Astrocyte (in vitro differentiated cells and primary cell): ENCODE results near the gene KCNIP2. TPM values are rescaled to one million over a fixed set of nuclear protein-coding genes. Genes with fewer than 3 reads are reported as not detected.

Experiments used
- DNase-seq: peaks from one replicate; pipeline ENCODE4 v3.0.0-alpha.2; 2010; ENCODE audit warnings: low read depth
- FAIRE-seq: peaks from 2 replicates; lab custom pipeline; 2011; peaks lifted over from hg19 to GRCh38; lab: Jason Lieb, UNC
- H2AFZ ChIP-seq: 2 replicates; pipeline ENCODE4 v1.6.0; 2012; ENCODE audit warnings: low read depth, low read length, inconsistent platforms
- H3K27ac ChIP-seq: 2 replicates; pipeline ENCODE4 v1.5.1; 2011; ENCODE audit warnings: low read depth, low read length, inconsistent platforms
- H3K27me3 ChIP-seq: 2 replicates; pipeline ENCODE4 v1.6.0; 2011; ENCODE audit warnings: low read length, inconsistent platforms; ENCODE audit not compliant: insufficient read depth
- H3K36me3 ChIP-seq: 2 replicates; pipeline ENCODE4 v1.5.1; 2011; ENCODE audit warnings: low read length, inconsistent platforms; ENCODE audit not compliant: insufficient read depth
- H3K4me1 ChIP-seq: 2 replicates; pipeline ENCODE4 v1.5.1; 2011; ENCODE audit warnings: low read length, inconsistent platforms; ENCODE audit not compliant: insufficient read depth
- H3K4me2 ChIP-seq: 2 replicates; pipeline ENCODE4 v1.6.0; 2012; ENCODE audit warnings: low read length, inconsistent platforms
- H3K4me3 ChIP-seq: 2 replicates; pipeline ENCODE4 v1.5.1; 2011; ENCODE audit warnings: low read depth, mild to moderate bottlenecking, low read length, inconsistent platforms; ENCODE audit not compliant: insufficient read depth
- H3K79me2 ChIP-seq: 2 replicates; pipeline ENCODE4 v1.6.0; 2012; ENCODE audit warnings: mild to moderate bottlenecking, low read length, inconsistent platforms; ENCODE audit not compliant: insufficient read depth
- H3K9ac ChIP-seq: 2 replicates; pipeline ENCODE4 v1.6.0; 2012; ENCODE audit warnings: mild to moderate bottlenecking, low read length, inconsistent platforms
- H3K9me3 ChIP-seq: 2 replicates; pipeline ENCODE4 v1.5.1; 2012; ENCODE audit warnings: low read depth, mild to moderate bottlenecking, low read length, inconsistent platforms; ENCODE audit not compliant: insufficient read depth
- H4K20me1 ChIP-seq: 2 replicates; pipeline ENCODE4 v1.6.0; 2012; ENCODE audit warnings: low read length, inconsistent platforms; ENCODE audit not compliant: insufficient read depth
- H3K27ac Mint-ChIP-seq: one replicate; pipeline ENCODE4 v1.8.0; 2021; ENCODE audit warnings: mild to moderate bottlenecking, mixed read lengths; ENCODE audit not compliant: unreplicated experiment
- H3K27me3 Mint-ChIP-seq: one replicate; pipeline ENCODE4 v1.8.0; 2021; ENCODE audit warnings: low read depth, mixed read lengths; ENCODE audit not compliant: unreplicated experiment
- H3K36me3 Mint-ChIP-seq: one replicate; pipeline ENCODE4 v1.8.0; 2021; ENCODE audit warnings: low read depth, mixed read lengths; ENCODE audit not compliant: unreplicated experiment
- H3K4me1 Mint-ChIP-seq: one replicate; pipeline ENCODE4 v1.8.0; 2021; ENCODE audit warnings: low read depth, mixed read lengths; ENCODE audit not compliant: unreplicated experiment
- H3K4me3 Mint-ChIP-seq: one replicate; pipeline ENCODE4 v1.8.0; 2021; ENCODE audit warnings: mild to moderate bottlenecking, moderate library complexity, mixed read lengths; ENCODE audit not compliant: unreplicated experiment
- H3K9me3 Mint-ChIP-seq: one replicate; pipeline ENCODE4 v1.8.0; 2021; ENCODE audit warnings: mild to moderate bottlenecking, mixed read lengths; ENCODE audit not compliant: unreplicated experiment
- CTCF ChIP-seq: IDR thresholded peaks from 2 replicates; pipeline ENCODE4 v1.5.1; 2011; ENCODE audit warnings: low read depth, mild to moderate bottlenecking, inconsistent platforms, low read length, moderate library complexity; ENCODE audit not compliant: insufficient read depth
- EZH2 ChIP-seq: IDR thresholded peaks from 2 replicates; pipeline ENCODE4 v1.6.1; 2012; ENCODE audit warnings: mild to moderate bottlenecking, low read length, inconsistent platforms; ENCODE audit not compliant: insufficient read depth
- total RNA-seq: library from RNA; stranded (reverse); gene quantifications from 2 replicates; pipeline ENCODE4 v1.2.1, GENCODE V29; 2021

KCNIP2 gene
- total RNA-seq, 1 donor from 2014 or later, result 2.5 TPM

GRCh38 chr10:101781655-101781983 is 62.0 kb downstream of the KCNIP2 start:
- H3K27me3 Mint-ChIP-seq, result peaks cover 19% of the 10 kb centered on the region
- H3K27me3 ChIP-seq, result peaks cover 27% of the 10 kb centered on the region
- H3K27ac Mint-ChIP-seq, result no peak overlapping the region
- no peaks in the 10 kb centered on the region for H3K9me3 ChIP-seq
- no peak overlapping the region for H3K4me3 ChIP-seq
- no peak overlapping the region for H3K27ac ChIP-seq
- no peak overlapping the region for H2AFZ ChIP-seq
- no peaks in the 10 kb centered on the region for H3K9me3 Mint-ChIP-seq
- peaks cover 33% of the 10 kb centered on the region for H3K4me1 ChIP-seq
- peak overlapping the region; percentile 96 for H3K4me3 Mint-ChIP-seq
- H3K79me2 ChIP-seq, result peaks cover 19% of the 10 kb centered on the region
- H3K9ac ChIP-seq, result no peak overlapping the region
- H3K36me3 Mint-ChIP-seq, result peaks cover 6% of the 10 kb centered on the region
- FAIRE-seq (no peak), DNase-seq (no peak)
- peaks cover 74% of the 10 kb centered on the region for H4K20me1 ChIP-seq
- peaks cover 21% of the 10 kb centered on the region for H3K36me3 ChIP-seq
- peaks cover 12% of the 10 kb centered on the region for H3K4me1 Mint-ChIP-seq
- H3K4me2 ChIP-seq, result peak overlapping the region; percentile 89
- no peak for TF ChIP-seq CTCF
- no peak for TF ChIP-seq EZH2

- Histone ChIP-seq H2AFZ (no peak overlapping the region), H3K4me2 (peak overlapping the region; percentile 89), H3K36me3 (peaks cover 15% of the 10 kb centered on the region), H3K4me1 (peaks cover 33% of the 10 kb centered on the region), H3K9ac (no peak overlapping the region), H4K20me1 (peaks cover 71% of the 10 kb centered on the region), H3K9me3 (no peaks in the 10 kb centered on the region), H3K27me3 (peaks cover 29% of the 10 kb centered on the region), H3K27ac (no peak overlapping the region), H3K79me2 (peaks cover 16% of the 10 kb centered on the region), H3K4me3 (no peak overlapping the region)
- no peaks in the 10 kb centered on the region for H3K9me3 Mint-ChIP-seq
- no peak for FAIRE-seq
- no peak overlapping the region for H3K27ac Mint-ChIP-seq
- peaks cover 20% of the 10 kb centered on the region for H3K27me3 Mint-ChIP-seq
- H3K4me1 Mint-ChIP-seq, result peaks cover 12% of the 10 kb centered on the region
- peak; percentile 79 for TF ChIP-seq CTCF
- TF ChIP-seq EZH2, result no peak
- H3K36me3 Mint-ChIP-seq, result peaks cover 6% of the 10 kb centered on the region
- H3K4me3 Mint-ChIP-seq, result peak overlapping the region; percentile 96
- no peak for DNase-seq
Measured at GRCh38 chr10:101780818-101781654, 62.6 kb downstream of the KCNIP2 start.

- Mint-ChIP-seq H3K4me1 (peaks cover 12% of the 10 kb centered on the region), H3K4me3 (no peak overlapping the region), H3K27me3 (peaks cover 20% of the 10 kb centered on the region), H3K27ac (no peak overlapping the region), H3K9me3 (no peaks in the 10 kb centered on the region), H3K36me3 (peaks cover 6% of the 10 kb centered on the region)
- H3K4me3 ChIP-seq, result peak overlapping the region; percentile 40
- H3K4me1 ChIP-seq, result peaks cover 33% of the 10 kb centered on the region
- no peak overlapping the region for H3K27ac ChIP-seq
- no peak overlapping the region for H3K9ac ChIP-seq
- FAIRE-seq (no peak), DNase-seq (no peak)
- H4K20me1 ChIP-seq, result peaks cover 64% of the 10 kb centered on the region
- peaks cover 14% of the 10 kb centered on the region for H3K79me2 ChIP-seq
- no peak for TF ChIP-seq EZH2
- TF ChIP-seq CTCF, result no peak
- no peaks in the 10 kb centered on the region for H3K9me3 ChIP-seq
- H3K36me3 ChIP-seq, result peaks cover 9% of the 10 kb centered on the region
- peaks cover 29% of the 10 kb centered on the region for H3K27me3 ChIP-seq
- H2AFZ ChIP-seq, result no peak overlapping the region
- H3K4me2 ChIP-seq, result peak overlapping the region; percentile 84
Measured at GRCh38 chr10:101780187-101780817, 63.3 kb downstream of the KCNIP2 start.
